Tibial artery (tissue), 4 donors: ENCODE results near the gene SCLT1.

ENCODE experiments used
- DNase-seq, 2 donors: peaks; one replicate each; pipeline ENCODE4 v3.0.0-alpha.2; 2019
- H3K27ac ChIP-seq, 2 donors: fragments of 200-600 bp; sonication (generic) in 1 of 2; 1 replicate in 1 of 2; 2 replicates in 1 of 2; pipeline ENCODE4 v1.5.1; 2018 to 2019; ENCODE audit warnings: mild to moderate bottlenecking in 1 of 2
- H3K27me3 ChIP-seq, 2 donors: fragments of 200-600 bp; sonication (generic) in 1 of 2; one replicate each; pipeline versions ENCODE4 v1.5.1 to v1.6.0; 2016 to 2019
- H3K36me3 ChIP-seq, 3 donors: fragments of 200-600 bp; sonication (generic) in 2 of 3; one replicate each; pipeline ENCODE4 v1.5.1; 2016 to 2019; ENCODE audit warnings: mild to moderate bottlenecking in 2 of 3
- H3K4me1 ChIP-seq, 4 donors: fragments of 200-600 bp; sonication (generic) in 2 of 4; 1 replicate in 3 of 4; 2 replicates in 1 of 4; pipeline ENCODE4 v1.5.1; 2016 to 2019
- H3K4me3 ChIP-seq, 2 donors: fragments of 200-600 bp; sonication (generic) in 1 of 2; 1 replicate in 1 of 2; 2 replicates in 1 of 2; pipeline ENCODE4 v1.5.1; 2018 to 2019; ENCODE audit warnings: mild to moderate bottlenecking in 2 of 2
- H3K9me3 ChIP-seq, 3 donors: fragments of 200-600 bp; sonication (generic) in 1 of 3; one replicate each; pipeline ENCODE4 v1.5.1; 2016 to 2019
- intact Hi-C: fragments of 100-400 bp; cut with DNase I; formaldehyde crosslinking; loops from one replicate; pipeline ENCODE4 v1.15.0; 2023; ENCODE audit warnings: low total_unique reads
- TF ChIP-seq, protein P1 (sequence below), 2 experiments: fragments of 200-600 bp in 1 of 2; fragments of 450-650 bp in 1 of 2; IDR thresholded peaks; one replicate each; pipeline ENCODE4 v1.5.1; 2017 to 2019; ENCODE audit warnings: antibody characterized with exemption in 2 of 2, mild to moderate bottlenecking in 1 of 2, moderate library complexity in 1 of 2

SCLT1 gene

DNA sequence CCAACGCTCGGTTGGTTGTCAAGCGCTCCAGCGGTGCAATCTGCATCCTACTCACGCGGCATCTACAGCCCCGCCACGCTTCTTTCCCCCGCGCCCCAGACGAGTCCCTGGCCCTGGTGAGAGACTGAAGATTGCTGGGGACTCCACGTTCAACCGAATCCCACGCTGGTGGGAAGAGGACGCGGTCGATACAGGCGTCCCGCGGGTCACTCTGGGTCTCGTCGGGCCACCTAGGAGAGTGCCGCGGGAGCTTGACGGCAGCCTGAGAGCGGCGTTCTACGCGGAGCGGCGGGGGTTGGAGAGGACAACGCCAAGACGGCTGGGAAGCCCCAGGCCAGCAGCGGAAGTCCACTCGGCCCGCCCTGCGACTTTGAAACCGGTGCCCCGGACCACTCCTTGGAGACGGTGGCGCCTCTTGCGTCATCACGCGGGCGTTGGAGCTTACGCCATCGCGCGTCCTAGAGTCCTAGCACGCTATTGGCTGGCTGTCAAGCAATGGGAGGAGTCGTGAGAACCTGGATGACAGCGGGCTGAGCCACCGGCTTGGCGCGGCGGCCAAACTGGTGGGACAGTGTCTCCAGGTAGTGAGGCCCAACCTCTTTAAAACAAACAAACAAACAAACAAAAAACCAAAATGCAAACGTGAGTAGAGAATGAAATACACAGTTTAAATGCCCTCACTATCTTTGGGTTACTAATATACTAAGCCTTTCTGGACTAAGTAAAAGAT, at the start of gene SCLT1:
SCLT1 (minus strand) TSS at position 349 of the 730 bp plus-strand sequence. CDS start 436 bp downstream, outside the sequence.
- H3K27ac ChIP-seq, result peak within 1 kb of the TSS; percentile 86 to 95
- intact Hi-C loops, result no loop called here
- H3K9me3 ChIP-seq, result no peaks in the 10 kb centered on the region
- H3K27me3 ChIP-seq, result no peaks in the 10 kb centered on the region
- no peaks in the 10 kb centered on the region for H3K36me3 ChIP-seq
- DNase-seq, result peak; percentile 98 to 99
- H3K4me3 ChIP-seq, result peak within 1 kb of the TSS; percentile 79 to 83
- H3K4me1 ChIP-seq, result peaks cover 0 to 28% (median 7%) of the 10 kb centered on the region in 4 donors
- TF ChIP-seq, protein P1, sequence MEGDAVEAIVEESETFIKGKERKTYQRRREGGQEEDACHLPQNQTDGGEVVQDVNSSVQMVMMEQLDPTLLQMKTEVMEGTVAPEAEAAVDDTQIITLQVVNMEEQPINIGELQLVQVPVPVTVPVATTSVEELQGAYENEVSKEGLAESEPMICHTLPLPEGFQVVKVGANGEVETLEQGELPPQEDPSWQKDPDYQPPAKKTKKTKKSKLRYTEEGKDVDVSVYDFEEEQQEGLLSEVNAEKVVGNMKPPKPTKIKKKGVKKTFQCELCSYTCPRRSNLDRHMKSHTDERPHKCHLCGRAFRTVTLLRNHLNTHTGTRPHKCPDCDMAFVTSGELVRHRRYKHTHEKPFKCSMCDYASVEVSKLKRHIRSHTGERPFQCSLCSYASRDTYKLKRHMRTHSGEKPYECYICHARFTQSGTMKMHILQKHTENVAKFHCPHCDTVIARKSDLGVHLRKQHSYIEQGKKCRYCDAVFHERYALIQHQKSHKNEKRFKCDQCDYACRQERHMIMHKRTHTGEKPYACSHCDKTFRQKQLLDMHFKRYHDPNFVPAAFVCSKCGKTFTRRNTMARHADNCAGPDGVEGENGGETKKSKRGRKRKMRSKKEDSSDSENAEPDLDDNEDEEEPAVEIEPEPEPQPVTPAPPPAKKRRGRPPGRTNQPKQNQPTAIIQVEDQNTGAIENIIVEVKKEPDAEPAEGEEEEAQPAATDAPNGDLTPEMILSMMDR (IDR thresholded peaks at IDR 0.05), result no peak

DNA sequence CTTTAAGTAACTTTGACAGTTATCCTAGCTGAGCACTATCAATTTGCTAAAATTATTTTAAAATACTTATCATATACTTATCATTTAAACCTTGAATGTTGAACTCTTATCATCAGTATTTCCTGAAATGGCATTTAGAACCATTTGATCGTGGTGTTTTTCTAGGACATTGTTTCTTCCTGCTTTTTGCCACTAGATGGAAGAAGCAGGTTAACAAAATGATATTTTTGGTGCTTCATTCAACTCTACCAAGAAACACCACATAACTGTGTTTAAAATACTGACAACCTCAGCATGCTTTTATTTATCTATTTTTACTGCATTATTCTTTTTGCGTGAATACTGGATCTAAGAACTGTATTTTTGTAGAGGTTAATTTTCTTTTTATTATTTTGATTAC, 47.2 kb upstream of the SCLT1 start:
- no peaks in the 10 kb centered on the region for H3K27me3 ChIP-seq
- DNase-seq, result no peak

DNA sequence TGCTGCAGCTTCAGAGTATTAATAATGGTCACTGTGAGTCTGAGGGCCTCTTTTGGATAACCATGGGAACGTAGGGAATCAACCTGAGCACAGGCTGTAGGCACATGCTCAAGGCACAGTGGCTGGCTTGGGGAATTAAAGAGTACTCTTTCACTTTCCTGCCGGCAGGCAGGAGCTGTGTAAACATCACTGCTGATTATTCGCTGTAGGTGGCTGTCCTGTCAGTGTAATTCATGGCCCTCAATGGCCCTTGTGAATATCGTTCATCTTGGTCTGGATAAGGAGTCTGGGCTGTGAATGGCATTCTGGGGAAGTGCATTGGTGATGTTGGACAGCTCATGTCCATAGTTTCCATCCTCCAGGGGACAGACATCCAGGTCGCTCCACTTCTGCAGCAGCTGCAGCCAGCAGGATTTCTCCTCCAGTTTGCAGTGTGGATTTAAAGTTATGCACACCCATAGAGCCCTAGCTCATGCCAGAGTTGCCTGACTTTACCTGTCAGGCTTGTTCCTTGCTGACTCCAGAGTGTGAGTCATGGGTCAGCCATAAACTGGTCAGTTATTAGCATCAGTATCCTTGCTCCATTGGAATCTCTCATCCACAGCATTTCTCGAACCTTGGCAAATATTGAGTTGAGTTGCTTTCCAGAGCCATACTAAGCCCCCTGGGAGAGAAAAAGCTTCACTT, 45.6 kb upstream of the SCLT1 start:
- H3K4me3 ChIP-seq, result no peak overlapping the region
- H3K4me1 ChIP-seq, result no peaks in the 10 kb centered on the region
- intact Hi-C loops, result no loop called here
- no peak overlapping the region for H3K27ac ChIP-seq
- no peaks in the 10 kb centered on the region for H3K27me3 ChIP-seq
- no peaks in the 10 kb centered on the region for H3K9me3 ChIP-seq
- TF ChIP-seq, protein P1 (IDR thresholded peaks at IDR 0.05), result no peak
- H3K36me3 ChIP-seq, result no peaks in the 10 kb centered on the region
- DNase-seq, result no peak

More for the DNA sequence above, 47.2 kb upstream of the SCLT1 start:
- Histone ChIP-seq H3K9me3 (no peaks in the 10 kb centered on the region), H3K27ac (no peak overlapping the region), H3K4me3 (no peak overlapping the region), H3K4me1 (no peaks in the 10 kb centered on the region), H3K36me3 (no peaks in the 10 kb centered on the region)
- intact Hi-C loops, result no loop called here
- TF ChIP-seq, protein P1 (IDR thresholded peaks at IDR 0.05), result no peak

DNA sequence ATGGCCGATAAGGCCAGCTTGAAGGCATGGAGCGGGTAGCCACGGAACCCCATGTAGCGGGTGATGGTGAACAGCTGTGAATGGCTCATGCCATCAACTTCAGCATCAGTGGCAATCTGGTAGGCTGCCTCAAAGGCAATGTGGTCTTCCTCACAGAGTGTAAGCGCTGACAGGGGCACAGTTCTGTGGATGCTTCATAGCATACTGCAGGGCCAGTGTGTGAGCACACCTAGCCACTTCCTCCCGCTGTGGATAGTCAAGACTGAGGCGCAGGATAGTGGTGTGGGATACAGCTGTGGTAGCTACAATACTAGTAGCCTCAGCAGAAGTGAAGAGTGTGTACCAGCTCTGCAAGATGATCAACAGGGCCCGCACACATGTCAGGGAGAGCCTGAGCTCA, 43.1 kb upstream of the SCLT1 start:
- Histone ChIP-seq H3K4me3 (no peak overlapping the region), H3K36me3 (no peaks in the 10 kb centered on the region), H3K9me3 (peaks cover 0 to 4% (median 0%) of the 10 kb centered on the region in 3 donors), H3K4me1 (no peaks in the 10 kb centered on the region), H3K27me3 (no peaks in the 10 kb centered on the region), H3K27ac (no peak overlapping the region)
- intact Hi-C loops, result no loop called here
- no peak for DNase-seq
- TF ChIP-seq, protein P1 (IDR thresholded peaks at IDR 0.05), result no peak

- no peaks in the 10 kb centered on the region for H3K4me1 ChIP-seq
- TF ChIP-seq, protein P1 (IDR thresholded peaks at IDR 0.05), result no peak
- peaks cover 0 to 7% (median 0%) of the 10 kb centered on the region in 3 donors for H3K9me3 ChIP-seq
Measured at GRCh38 chr4:129131343-129131742, 38.0 kb upstream of the SCLT1 start.

More at GRCh38 chr4:129131343-129131742, 38.0 kb upstream of the SCLT1 start:
- Histone ChIP-seq H3K36me3 (no peaks in the 10 kb centered on the region), H3K4me3 (no peak overlapping the region), H3K27ac (no peak overlapping the region), H3K27me3 (no peaks in the 10 kb centered on the region)
- intact Hi-C loops, result no loop called here
- DNase-seq, result no peak
